Measurements from ENCODE around the gene IHH. TPM values are rescaled to one million over a fixed set of nuclear protein-coding genes. Genes with fewer than 3 reads are reported as not detected.

The IHH gene
- total RNA-seq, 4 donors from 2014 or later, result 0.83 TPM; not detected in 3

DNA sequence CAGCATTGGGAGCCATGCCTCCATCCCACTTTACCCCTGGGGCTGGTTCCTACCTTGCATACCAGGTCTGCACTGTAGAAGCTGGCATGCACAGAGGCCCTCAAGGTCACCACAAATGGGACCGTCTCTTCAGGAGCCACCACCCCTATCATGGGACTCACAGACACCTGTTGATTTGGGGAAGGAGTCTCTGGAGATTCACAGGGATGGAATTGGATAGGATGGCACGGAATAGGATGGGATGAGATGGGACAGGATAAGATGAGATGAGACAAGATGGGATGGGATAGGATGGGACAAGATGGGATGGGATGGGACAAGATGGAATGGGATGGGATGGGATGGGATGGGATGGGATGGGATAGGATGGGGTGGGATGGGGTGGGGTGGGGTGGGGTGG is 51.4 kb downstream of the IHH start:
- no peak overlapping the region for H3K4me3 ChIP-seq
- intact Hi-C loops (cut with DNase I; ENCODE audit: low total_unique reads), result no loop called here
- no peaks in the 10 kb centered on the region for H3K36me3 ChIP-seq
- no peaks in the 10 kb centered on the region for H3K9me3 ChIP-seq
- H3K4me1 ChIP-seq, result no peaks in the 10 kb centered on the region
- TF ChIP-seq, protein P1, sequence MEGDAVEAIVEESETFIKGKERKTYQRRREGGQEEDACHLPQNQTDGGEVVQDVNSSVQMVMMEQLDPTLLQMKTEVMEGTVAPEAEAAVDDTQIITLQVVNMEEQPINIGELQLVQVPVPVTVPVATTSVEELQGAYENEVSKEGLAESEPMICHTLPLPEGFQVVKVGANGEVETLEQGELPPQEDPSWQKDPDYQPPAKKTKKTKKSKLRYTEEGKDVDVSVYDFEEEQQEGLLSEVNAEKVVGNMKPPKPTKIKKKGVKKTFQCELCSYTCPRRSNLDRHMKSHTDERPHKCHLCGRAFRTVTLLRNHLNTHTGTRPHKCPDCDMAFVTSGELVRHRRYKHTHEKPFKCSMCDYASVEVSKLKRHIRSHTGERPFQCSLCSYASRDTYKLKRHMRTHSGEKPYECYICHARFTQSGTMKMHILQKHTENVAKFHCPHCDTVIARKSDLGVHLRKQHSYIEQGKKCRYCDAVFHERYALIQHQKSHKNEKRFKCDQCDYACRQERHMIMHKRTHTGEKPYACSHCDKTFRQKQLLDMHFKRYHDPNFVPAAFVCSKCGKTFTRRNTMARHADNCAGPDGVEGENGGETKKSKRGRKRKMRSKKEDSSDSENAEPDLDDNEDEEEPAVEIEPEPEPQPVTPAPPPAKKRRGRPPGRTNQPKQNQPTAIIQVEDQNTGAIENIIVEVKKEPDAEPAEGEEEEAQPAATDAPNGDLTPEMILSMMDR (IDR thresholded peaks at IDR 0.05), result no peak
- no peak for TF ChIP-seq POLR2A (IDR thresholded peaks at IDR 0.05)
- no peak for DNase-seq
- no peaks in the 10 kb centered on the region for H3K27me3 ChIP-seq
- H3K27ac ChIP-seq, result no peak overlapping the region

MicroRNA genes within 50 kb of the gene (microRNA counts, 767-probe panel; counts per million panel counts)
- 0 counts per million in 2 donors for microRNA hsa-miR-3131

Small RNA genes lying within 50 kb of the gene (microRNA-seq; reads per million reads assigned to microRNA genes)
- gene MIR3131 (ENCODE audit: borderline microRNAs expressed, borderline replicate concordance), result not detected

Small RNA genes lying within 50 kb of the gene (small RNA-seq; reads per million reads assigned to genes)
- gene MIR3131 (not detected), gene RN7SL764P (not detected)

Other genes starting within 250 kb of the IHH start
- not detected for gene PRKAG3, start 229.1 kb downstream of the IHH start, total RNA-seq
- gene WNT6, start 201.1 kb downstream of the IHH start, total RNA-seq, result 1 to 10 TPM in 3 of 4 donors, not detected in 1; 1.0 to 2.1 (median 1.9) TPM
- gene WNT10A, start 180.1 kb downstream of the IHH start, total RNA-seq, result under 1 TPM in 2 of 4 donors, not detected in 2; 0.15 to 0.97 TPM
- not detected for gene CDK5R2, start 101.3 kb downstream of the IHH start, total RNA-seq
- not detected for gene FEV, start 75.7 kb downstream of the IHH start, total RNA-seq
- not detected for gene CRYBA2, start 67.5 kb downstream of the IHH start, total RNA-seq
- 1 to 10 TPM in 3 of 4 donors, under 1 TPM in 1; 0.21 to 3.5 (median 1.9) TPM for gene CFAP65, start 19.4 kb downstream of the IHH start, total RNA-seq
- 100 to 1,000 TPM in 1 of 4 donors, 10 to 100 TPM in 3; 15.0 to 162 (median 18.1) TPM for gene NHEJ1, start 99.9 kb upstream of the IHH start, total RNA-seq
- 1 to 10 TPM in 2 of 4 donors, under 1 TPM in 1, not detected in 1; 0.26 to 8.1 (median 1.8) TPM for gene SLC23A3, start 109.1 kb upstream of the IHH start, total RNA-seq
- gene CNPPD1, start 116.0 kb upstream of the IHH start, total RNA-seq, result 10 to 100 TPM in 3 of 4 donors, 1 to 10 TPM in 1; 3.1 to 56.2 (median 35.8) TPM
- gene RETREG2, start 117.4 kb upstream of the IHH start, total RNA-seq, result 100 to 1,000 TPM in 1 of 4 donors, 10 to 100 TPM in 3; 18.2 to 216 (median 74.9) TPM
- gene ZFAND2B, start 145.9 kb upstream of the IHH start, total RNA-seq, result 100 to 1,000 TPM in 1 of 4 donors, 10 to 100 TPM in 3; 21.7 to 212 (median 45.2) TPM
- 10 to 100 TPM in 3 of 4 donors, 1 to 10 TPM in 1; 7.1 to 37.6 (median 27.7) TPM for gene ABCB6, start 158.0 kb upstream of the IHH start, total RNA-seq
- 10 to 100 TPM; 21.5 to 53.5 (median 45.9) TPM for gene ATG9A, start 168.7 kb upstream of the IHH start, total RNA-seq
- gene ANKZF1, start 168.9 kb upstream of the IHH start, total RNA-seq, result 10 to 100 TPM; 31.8 to 57.6 (median 38.7) TPM
- 10 to 100 TPM in 2 of 4 donors, 1 to 10 TPM in 2; 8.2 to 20.7 (median 10.9) TPM for gene GLB1L, start 184.5 kb upstream of the IHH start, total RNA-seq
- 10 to 100 TPM in 3 of 4 donors, 1 to 10 TPM in 1; 4.1 to 55.6 (median 18.0) TPM for gene STK16, start 184.6 kb upstream of the IHH start, total RNA-seq
- under 1 TPM in 2 of 4 donors, not detected in 2; 0.43 to 0.83 TPM for gene TUBA4B, start 192.3 kb upstream of the IHH start, total RNA-seq
- 10 to 100 TPM in 2 of 4 donors, 1 to 10 TPM in 2; 3.7 to 32.3 (median 7.3) TPM for gene TUBA4A, start 193.0 kb upstream of the IHH start, total RNA-seq
- 10 to 100 TPM; 32.1 to 92.1 (median 69.1) TPM for gene DNAJB2, start 218.4 kb upstream of the IHH start, total RNA-seq
- under 1 TPM in 2 of 4 donors, not detected in 2; 0.21 to 0.55 TPM for gene PTPRN, start 248.5 kb upstream of the IHH start, total RNA-seq

Data from uterus (tissue), 4 donors.